HCT116 (cell line): Measurements from ENCODE around the gene PTPA.

Source experiments
- CEBPB ChIP-seq: IDR thresholded peaks from 2 replicates; pipeline ENCODE4 v1.6.1; 2012; ENCODE audit warnings: low read depth
- EZH2 ChIP-seq: fragments of 200-600 bp; sonication (generic); IDR thresholded peaks from 2 replicates; pipeline ENCODE4 v1.6.1; 2017; ENCODE audit warnings: antibody characterized with exemption, mixed run types
- EZH2phosphoT487 ChIP-seq: fragments of 200-600 bp; IDR thresholded peaks from 2 replicates; pipeline ENCODE4 v1.6.1; 2018; ENCODE audit warnings: antibody characterized with exemption, borderline replicate concordance
- POLR2A ChIP-seq: IDR thresholded peaks from 2 replicates; pipeline ENCODE4 v1.7.0; 2011; ENCODE audit warnings: borderline replicate concordance; ENCODE audit not compliant: insufficient read depth, insufficient read length; ENCODE audit errors: extremely low read depth
- POLR2AphosphoS5 ChIP-seq: IDR thresholded peaks from 2 replicates; pipeline ENCODE4 v1.6.1; 2011; ENCODE audit warnings: mild to moderate bottlenecking, low read depth, low read length, moderate library complexity
- SP1 ChIP-seq: IDR thresholded peaks from 2 replicates; pipeline ENCODE4 v1.6.1; 2012; ENCODE audit warnings: low read depth
- SRF ChIP-seq: IDR thresholded peaks from 2 replicates; pipeline ENCODE4 v1.6.1; 2012; ENCODE audit warnings: low read depth
- ZFX ChIP-seq: fragments of 450-650 bp; IDR thresholded peaks from 2 replicates; pipeline ENCODE4 v1.6.1; 2017
- ZNF274 ChIP-seq: fragments of 200-500 bp; sonication (Bioruptor generic); IDR thresholded peaks from 2 replicates; pipeline ENCODE4 v1.6.1; 2014; ENCODE audit warnings: mild to moderate bottlenecking, low read depth, low read length, inconsistent platforms
- TF ChIP-seq, protein P1 (sequence below), 3 experiments: fragments of 200-600 bp in 1 of 3; sonication (generic) in 1 of 3; IDR thresholded peaks in 2 of 3; conservative IDR thresholded peaks in 1 of 3; 2 replicates each; pipeline ENCODE4 v1.5.1; 2012 to 2017; ENCODE audit warnings: low read depth in 2 of 3, low read length in 2 of 3, antibody characterized with exemption in 1 of 3, borderline replicate concordance in 1 of 3, control low read depth in 1 of 3, mild to moderate bottlenecking in 1 of 3, mixed read lengths in 1 of 3, mixed run types in 1 of 3, moderate library complexity in 1 of 3; ENCODE audit not compliant: insufficient read depth in 1 of 3
- TF ChIP-seq, protein P2 (sequence below): IDR thresholded peaks from 2 replicates; pipeline ENCODE4 v1.6.1; 2011; ENCODE audit warnings: mild to moderate bottlenecking, low read length, moderate library complexity; ENCODE audit not compliant: insufficient replicate concordance; ENCODE audit errors: extremely low read depth
- TF ChIP-seq, protein P3 (sequence below): IDR thresholded peaks from 2 replicates; pipeline ENCODE4 v1.6.1; 2012; ENCODE audit warnings: low read depth
- TF ChIP-seq, protein P4 (sequence below): IDR thresholded peaks from 2 replicates; pipeline ENCODE4 v1.6.1; 2012
- TF ChIP-seq, protein P5 (sequence below): IDR thresholded peaks from 2 replicates; pipeline ENCODE4 v1.6.1; 2012

DNA sequence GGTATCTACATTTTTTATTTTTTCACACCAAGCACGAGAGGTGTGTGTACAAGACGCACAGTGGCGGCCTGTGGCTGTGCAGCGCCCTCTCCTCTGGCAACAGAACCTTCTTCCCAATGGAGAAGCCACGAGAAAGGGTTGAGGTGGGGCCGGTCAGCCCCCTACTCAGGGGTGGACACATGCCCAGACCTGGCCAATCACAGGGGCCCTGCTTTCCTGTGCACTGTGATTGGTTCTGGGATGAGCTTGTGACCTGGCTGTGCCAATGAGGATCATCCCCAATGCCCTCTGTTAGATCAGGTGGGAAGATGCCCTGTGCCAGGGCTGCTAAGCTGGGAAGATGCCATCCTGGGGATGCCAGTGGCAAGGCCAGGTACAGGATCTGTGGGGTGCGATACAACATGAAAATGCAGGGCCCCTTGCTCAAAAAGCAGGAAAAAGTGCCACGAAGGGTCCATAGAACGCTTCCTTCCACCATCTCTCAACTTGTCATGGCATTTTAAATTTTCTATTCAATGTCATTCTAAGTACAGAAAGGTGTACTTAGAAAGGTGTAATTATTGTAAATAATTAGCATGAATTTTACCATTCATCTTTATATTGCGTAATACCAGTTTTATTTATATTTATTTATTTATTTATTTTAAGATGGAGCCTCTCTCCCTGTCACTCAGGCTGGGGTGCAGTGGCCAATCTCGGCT, 51.4 kb downstream of the PTPA start:
- TF ChIP-seq SRF (no peak), POLR2A (no peak), SP1 (no peak), EZH2phosphoT487 (no peak), POLR2AphosphoS5 (no peak), ZNF274 (no peak), EZH2 (no peak), CEBPB (no peak), ZFX (no peak)
- TF ChIP-seq, protein P1, sequence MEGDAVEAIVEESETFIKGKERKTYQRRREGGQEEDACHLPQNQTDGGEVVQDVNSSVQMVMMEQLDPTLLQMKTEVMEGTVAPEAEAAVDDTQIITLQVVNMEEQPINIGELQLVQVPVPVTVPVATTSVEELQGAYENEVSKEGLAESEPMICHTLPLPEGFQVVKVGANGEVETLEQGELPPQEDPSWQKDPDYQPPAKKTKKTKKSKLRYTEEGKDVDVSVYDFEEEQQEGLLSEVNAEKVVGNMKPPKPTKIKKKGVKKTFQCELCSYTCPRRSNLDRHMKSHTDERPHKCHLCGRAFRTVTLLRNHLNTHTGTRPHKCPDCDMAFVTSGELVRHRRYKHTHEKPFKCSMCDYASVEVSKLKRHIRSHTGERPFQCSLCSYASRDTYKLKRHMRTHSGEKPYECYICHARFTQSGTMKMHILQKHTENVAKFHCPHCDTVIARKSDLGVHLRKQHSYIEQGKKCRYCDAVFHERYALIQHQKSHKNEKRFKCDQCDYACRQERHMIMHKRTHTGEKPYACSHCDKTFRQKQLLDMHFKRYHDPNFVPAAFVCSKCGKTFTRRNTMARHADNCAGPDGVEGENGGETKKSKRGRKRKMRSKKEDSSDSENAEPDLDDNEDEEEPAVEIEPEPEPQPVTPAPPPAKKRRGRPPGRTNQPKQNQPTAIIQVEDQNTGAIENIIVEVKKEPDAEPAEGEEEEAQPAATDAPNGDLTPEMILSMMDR (IDR thresholded peaks at IDR 0.05 in 2 of 3, conservative IDR thresholded peaks at IDR 0.05 in 1 of 3; ENCODE audit: borderline replicate concordance in 1 of 3, insufficient read depth in 1 of 3, low read depth in 2 of 3, low read length in 2 of 3), result no peak
- TF ChIP-seq, protein P2, sequence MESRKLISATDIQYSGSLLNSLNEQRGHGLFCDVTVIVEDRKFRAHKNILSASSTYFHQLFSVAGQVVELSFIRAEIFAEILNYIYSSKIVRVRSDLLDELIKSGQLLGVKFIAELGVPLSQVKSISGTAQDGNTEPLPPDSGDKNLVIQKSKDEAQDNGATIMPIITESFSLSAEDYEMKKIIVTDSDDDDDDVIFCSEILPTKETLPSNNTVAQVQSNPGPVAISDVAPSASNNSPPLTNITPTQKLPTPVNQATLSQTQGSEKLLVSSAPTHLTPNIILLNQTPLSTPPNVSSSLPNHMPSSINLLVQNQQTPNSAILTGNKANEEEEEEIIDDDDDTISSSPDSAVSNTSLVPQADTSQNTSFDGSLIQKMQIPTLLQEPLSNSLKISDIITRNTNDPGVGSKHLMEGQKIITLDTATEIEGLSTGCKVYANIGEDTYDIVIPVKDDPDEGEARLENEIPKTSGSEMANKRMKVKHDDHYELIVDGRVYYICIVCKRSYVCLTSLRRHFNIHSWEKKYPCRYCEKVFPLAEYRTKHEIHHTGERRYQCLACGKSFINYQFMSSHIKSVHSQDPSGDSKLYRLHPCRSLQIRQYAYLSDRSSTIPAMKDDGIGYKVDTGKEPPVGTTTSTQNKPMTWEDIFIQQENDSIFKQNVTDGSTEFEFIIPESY, result no peak
- TF ChIP-seq, protein P3, sequence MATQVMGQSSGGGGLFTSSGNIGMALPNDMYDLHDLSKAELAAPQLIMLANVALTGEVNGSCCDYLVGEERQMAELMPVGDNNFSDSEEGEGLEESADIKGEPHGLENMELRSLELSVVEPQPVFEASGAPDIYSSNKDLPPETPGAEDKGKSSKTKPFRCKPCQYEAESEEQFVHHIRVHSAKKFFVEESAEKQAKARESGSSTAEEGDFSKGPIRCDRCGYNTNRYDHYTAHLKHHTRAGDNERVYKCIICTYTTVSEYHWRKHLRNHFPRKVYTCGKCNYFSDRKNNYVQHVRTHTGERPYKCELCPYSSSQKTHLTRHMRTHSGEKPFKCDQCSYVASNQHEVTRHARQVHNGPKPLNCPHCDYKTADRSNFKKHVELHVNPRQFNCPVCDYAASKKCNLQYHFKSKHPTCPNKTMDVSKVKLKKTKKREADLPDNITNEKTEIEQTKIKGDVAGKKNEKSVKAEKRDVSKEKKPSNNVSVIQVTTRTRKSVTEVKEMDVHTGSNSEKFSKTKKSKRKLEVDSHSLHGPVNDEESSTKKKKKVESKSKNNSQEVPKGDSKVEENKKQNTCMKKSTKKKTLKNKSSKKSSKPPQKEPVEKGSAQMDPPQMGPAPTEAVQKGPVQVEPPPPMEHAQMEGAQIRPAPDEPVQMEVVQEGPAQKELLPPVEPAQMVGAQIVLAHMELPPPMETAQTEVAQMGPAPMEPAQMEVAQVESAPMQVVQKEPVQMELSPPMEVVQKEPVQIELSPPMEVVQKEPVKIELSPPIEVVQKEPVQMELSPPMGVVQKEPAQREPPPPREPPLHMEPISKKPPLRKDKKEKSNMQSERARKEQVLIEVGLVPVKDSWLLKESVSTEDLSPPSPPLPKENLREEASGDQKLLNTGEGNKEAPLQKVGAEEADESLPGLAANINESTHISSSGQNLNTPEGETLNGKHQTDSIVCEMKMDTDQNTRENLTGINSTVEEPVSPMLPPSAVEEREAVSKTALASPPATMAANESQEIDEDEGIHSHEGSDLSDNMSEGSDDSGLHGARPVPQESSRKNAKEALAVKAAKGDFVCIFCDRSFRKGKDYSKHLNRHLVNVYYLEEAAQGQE, result no peak
- TF ChIP-seq, protein P4, sequence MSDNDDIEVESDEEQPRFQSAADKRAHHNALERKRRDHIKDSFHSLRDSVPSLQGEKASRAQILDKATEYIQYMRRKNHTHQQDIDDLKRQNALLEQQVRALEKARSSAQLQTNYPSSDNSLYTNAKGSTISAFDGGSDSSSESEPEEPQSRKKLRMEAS, result no peak
- TF ChIP-seq, protein P5, sequence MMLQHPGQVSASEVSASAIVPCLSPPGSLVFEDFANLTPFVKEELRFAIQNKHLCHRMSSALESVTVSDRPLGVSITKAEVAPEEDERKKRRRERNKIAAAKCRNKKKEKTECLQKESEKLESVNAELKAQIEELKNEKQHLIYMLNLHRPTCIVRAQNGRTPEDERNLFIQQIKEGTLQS, result no peak
